ENCODE measurements around the gene LAMB1.
"Not testable (repeated sequence)": the region's sequence is repeated elsewhere in the genome, so short reads cannot be mapped to it uniquely, and the experiment has no call there.

LAMB1 gene

GRCh38 chr7:107898997-107899594 is 103.9 kb downstream of the LAMB1 start:
- Histone ChIP-seq H3K27me3 (ENCODE audit: low read length) (no peaks in the 10 kb centered on the region), H3K4me3 (ENCODE audit: insufficient read depth, low read length, poor library complexity, severe bottlenecking) (no peak overlapping the region), H3F3A (ENCODE audit: insufficient read depth) (no peaks in the 10 kb centered on the region; the same call in 1 of the 2 replicates), H3K9ac (ENCODE audit: low read length) (no peak overlapping the region), H4K20me1 (ENCODE audit: low read depth, low read length) (peaks cover 26% of the 10 kb centered on the region; the same call in 1 of the 2 replicates), H3K27ac (ENCODE audit: low read depth, low read length) (peak overlapping the region; percentile 28; the same call in 1 of the 2 replicates), H3K4me2 (ENCODE audit: low read depth, low read length, poor library complexity, severe bottlenecking) (peak overlapping the region; percentile 29), H2AFZ (ENCODE audit: low read depth, low read length, severe bottlenecking) (no peak overlapping the region), H3K9me2 (replicated peaks; ENCODE audit: insufficient read depth, low read length) (no peaks in the 10 kb centered on the region), H3K9me3 (ENCODE audit: insufficient read depth, low read length) (no peaks in the 10 kb centered on the region), H3K79me2 (ENCODE audit: insufficient read depth, low read length) (peaks cover 89% of the 10 kb centered on the region), H3K36me3 (ENCODE audit: low read length) (peaks cover 34% of the 10 kb centered on the region; the same call in 1 of the 2 replicates)
- TF ChIP-seq EZH2phosphoT487 (conservative IDR thresholded peaks at IDR 0.05; ENCODE audit: low read length) = no peak
- TF ChIP-seq, protein P1, sequence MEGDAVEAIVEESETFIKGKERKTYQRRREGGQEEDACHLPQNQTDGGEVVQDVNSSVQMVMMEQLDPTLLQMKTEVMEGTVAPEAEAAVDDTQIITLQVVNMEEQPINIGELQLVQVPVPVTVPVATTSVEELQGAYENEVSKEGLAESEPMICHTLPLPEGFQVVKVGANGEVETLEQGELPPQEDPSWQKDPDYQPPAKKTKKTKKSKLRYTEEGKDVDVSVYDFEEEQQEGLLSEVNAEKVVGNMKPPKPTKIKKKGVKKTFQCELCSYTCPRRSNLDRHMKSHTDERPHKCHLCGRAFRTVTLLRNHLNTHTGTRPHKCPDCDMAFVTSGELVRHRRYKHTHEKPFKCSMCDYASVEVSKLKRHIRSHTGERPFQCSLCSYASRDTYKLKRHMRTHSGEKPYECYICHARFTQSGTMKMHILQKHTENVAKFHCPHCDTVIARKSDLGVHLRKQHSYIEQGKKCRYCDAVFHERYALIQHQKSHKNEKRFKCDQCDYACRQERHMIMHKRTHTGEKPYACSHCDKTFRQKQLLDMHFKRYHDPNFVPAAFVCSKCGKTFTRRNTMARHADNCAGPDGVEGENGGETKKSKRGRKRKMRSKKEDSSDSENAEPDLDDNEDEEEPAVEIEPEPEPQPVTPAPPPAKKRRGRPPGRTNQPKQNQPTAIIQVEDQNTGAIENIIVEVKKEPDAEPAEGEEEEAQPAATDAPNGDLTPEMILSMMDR (IDR thresholded peaks at IDR 0.05; ENCODE audit: insufficient read depth, low read length, poor library complexity, severe bottlenecking) = no peak

- not testable (repeated sequence) for H4K20me1 ChIP-seq (ENCODE audit: low read depth, low read length); H2AFZ ChIP-seq (ENCODE audit: low read depth, low read length, severe bottlenecking); H3F3A ChIP-seq (ENCODE audit: insufficient read depth); H3K9me3 ChIP-seq (ENCODE audit: insufficient read depth, low read length); H3K27me3 ChIP-seq (ENCODE audit: low read length); H3K9me2 ChIP-seq (replicated peaks; ENCODE audit: insufficient read depth, low read length)
- Histone ChIP-seq H3K9ac (ENCODE audit: low read length) (peak overlapping the region; percentile 80), H3K27ac (ENCODE audit: low read depth, low read length) (peak overlapping the region; percentile 51), H3K36me3 (ENCODE audit: low read length) (peaks cover 19% of the 10 kb centered on the region; the same call in 1 of the 2 replicates), H3K4me3 (ENCODE audit: insufficient read depth, low read length, poor library complexity, severe bottlenecking) (peak overlapping the region; percentile 82), H3K4me2 (ENCODE audit: low read depth, low read length, poor library complexity, severe bottlenecking) (peak overlapping the region; percentile 92), H3K79me2 (ENCODE audit: insufficient read depth, low read length) (peaks cover 63% of the 10 kb centered on the region)
Measured at GRCh38 chr7:107892367-107892741, 110.6 kb downstream of the LAMB1 start.

DNA sequence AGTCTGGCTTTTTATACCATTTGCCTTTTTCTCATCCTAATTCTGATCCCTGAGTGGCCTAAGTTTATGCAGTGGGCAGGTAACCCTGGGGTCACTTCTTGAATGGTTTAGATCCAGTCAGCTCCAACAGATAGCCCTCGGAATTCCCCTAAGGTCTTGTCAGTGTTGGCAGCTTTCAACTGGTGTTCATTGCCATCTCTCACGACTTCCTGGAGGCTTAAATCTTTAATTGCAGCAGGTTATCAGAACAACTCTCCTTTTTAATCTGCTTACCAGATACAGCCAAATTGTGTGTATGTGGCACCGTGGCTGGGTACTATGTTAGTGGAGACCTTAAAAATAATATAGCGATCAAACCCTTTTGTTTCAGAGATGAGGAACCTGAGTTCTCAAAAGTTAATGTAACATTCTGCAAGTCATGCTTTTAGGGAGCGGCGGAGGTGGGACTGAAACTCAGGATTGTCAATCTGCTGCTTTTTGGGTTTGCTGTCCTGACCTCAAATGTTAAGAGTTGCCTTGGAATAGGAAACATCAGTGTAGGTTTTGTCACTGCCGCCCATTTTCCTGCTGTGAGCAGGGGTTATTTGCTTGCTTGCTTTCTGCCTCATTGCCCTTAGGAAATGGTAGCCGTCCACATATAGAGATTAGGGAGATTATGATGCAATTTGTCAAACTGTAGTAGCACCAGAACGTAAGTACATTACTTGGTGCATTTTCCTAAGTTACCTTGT is 111.2 kb downstream of the LAMB1 start:
- peak overlapping the region; percentile 92 for H3K4me2 ChIP-seq (ENCODE audit: low read depth, low read length, poor library complexity, severe bottlenecking)
- no peaks in the 10 kb centered on the region for H3K9me3 ChIP-seq (ENCODE audit: insufficient read depth, low read length)
- 0 out of 2 replicates have a peak, but pooled peaks cover 4% of the 10 kb centered on the region for H3F3A ChIP-seq (ENCODE audit: insufficient read depth)
- peaks cover 19% of the 10 kb centered on the region; the same call in 1 of the 2 replicates for H3K36me3 ChIP-seq (ENCODE audit: low read length)
- H3K9ac ChIP-seq (ENCODE audit: low read length) = peak overlapping the region; percentile 80
- 0 out of 2 replicates have a peak, but pooled peaks cover 3% of the 10 kb centered on the region for H4K20me1 ChIP-seq (ENCODE audit: low read depth, low read length)
- H3K4me3 ChIP-seq (ENCODE audit: insufficient read depth, low read length, poor library complexity, severe bottlenecking) = peak overlapping the region; percentile 82
- H3K79me2 ChIP-seq (ENCODE audit: insufficient read depth, low read length) = peaks cover 57% of the 10 kb centered on the region
- H2AFZ ChIP-seq (ENCODE audit: low read depth, low read length, severe bottlenecking) = peak overlapping the region; percentile 96
- H3K27ac ChIP-seq (ENCODE audit: low read depth, low read length) = peak overlapping the region; percentile 51
- no peaks in the 10 kb centered on the region for H3K27me3 ChIP-seq (ENCODE audit: low read length)
- no peak for TF ChIP-seq EZH2phosphoT487 (conservative IDR thresholded peaks at IDR 0.05; ENCODE audit: low read length)
- TF ChIP-seq, protein P1 (IDR thresholded peaks at IDR 0.05; ENCODE audit: insufficient read depth, low read length, poor library complexity, severe bottlenecking) = no peak
- H3K9me2 ChIP-seq (replicated peaks; ENCODE audit: insufficient read depth, low read length) = no peaks in the 10 kb centered on the region
